ENCODE measurements around the gene PDE4B.
"Not testable (repeated sequence)": the region's sequence is repeated elsewhere in the genome, so short reads cannot be mapped to it uniquely, and the experiment has no call there.

Gene PDE4B

DNA sequence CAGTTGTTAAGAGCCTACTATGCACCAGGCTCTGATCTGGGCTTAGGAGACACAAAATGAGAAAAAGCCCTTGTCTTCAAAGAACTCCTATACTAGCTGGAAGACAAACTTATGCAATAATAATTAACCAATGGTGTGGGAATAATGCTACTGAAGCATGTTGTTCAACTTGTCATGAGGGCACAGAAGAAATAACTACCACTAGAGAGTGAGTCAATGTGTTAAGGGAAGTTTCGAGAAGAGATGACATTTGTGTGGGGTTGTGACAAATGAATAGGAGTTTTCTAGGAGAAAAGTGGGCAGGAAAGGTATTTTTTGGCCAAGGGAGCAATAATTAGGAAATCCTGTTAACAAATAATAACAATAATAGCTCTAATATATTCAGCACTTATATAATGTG, 205.0 kb downstream of the PDE4B start:
- no peak for DNase-seq

DNA sequence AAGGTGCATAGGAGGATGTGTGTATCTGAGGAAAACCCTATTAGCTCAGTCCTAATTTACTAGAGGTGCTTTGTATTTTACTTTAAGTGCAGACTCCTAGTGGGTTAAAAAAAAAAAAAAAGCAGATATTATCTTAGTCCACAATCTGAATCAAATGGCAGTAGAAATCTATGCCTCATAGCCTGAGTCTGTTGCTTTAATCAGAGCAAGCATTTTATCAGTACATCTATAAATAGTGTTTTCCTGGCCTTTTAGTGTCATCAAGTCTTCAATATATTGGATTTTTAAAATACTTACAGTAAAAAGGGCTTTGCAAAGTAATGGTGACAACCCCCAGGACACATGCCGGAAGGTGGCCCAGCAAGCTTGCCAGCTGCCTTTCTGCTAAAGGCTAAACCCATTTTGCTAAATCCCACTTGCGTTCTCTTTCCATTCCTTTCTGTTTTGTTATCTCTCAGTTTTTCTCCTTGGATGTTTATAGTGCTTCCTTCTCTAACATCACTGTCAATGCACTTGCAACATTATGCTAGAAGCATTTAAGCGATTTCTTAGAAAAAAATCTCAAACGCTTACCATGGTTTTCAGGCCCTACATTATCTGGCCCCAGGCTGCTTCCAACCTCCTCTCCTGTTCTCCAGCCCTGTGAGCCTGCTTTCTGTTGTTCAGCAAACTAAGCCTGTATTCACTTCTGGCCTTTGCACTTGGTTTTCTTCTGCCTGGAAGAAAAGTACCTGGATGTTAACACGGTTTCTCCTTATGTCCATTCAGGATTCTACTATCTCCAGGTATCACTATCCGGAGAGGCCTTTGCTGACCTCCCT, 206.3 kb downstream of the PDE4B start:
- DNase-seq: no peak

DNA sequence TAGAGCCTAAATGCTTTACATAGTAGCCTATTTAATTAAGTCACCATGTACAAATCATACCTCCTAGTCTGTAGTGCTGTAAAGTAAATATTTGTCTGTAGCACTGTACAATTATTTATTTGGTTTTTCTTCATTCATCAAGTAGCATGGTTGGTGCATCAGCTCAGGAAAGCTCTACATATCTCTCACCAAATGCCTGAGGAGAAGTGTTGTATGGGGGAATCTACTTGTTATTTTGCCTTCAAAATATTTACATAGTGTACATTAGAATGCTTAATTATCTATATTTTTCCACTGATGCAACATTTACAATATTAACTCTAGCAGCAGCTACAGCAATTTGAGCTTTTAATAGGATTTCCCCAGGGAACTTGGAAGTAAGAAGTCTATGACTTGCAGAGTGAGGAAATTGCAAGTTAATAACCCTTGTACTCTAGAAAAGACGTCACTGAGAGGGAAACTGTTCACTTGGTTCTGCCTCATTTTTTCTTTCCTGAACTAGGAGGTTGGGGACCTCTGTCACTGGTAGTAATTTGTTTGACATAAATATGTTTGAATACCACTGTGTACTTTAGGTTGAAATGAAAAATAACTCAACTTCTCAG, 207.4 kb downstream of the PDE4B start:
- no peak for DNase-seq

DNA sequence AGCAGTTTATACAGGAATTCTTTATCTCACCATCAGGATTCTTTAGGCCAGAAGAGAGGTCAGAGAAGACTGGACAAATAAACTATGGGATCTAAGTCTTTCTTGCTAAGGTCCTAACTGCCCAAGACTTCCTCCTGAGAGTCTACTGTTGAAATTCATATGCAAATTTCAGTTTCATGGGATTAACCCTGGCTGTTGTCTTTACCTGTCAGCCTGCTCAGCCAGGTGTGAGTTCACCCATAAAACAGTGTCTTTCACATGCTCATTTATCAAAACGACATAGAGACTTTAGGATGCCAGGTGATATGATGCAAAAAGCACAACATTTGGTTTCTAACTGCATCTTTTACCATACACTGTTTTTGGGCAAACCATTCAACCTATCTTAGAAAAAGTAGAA, 211.0 kb downstream of the PDE4B start:
- no peak for DNase-seq

DNA sequence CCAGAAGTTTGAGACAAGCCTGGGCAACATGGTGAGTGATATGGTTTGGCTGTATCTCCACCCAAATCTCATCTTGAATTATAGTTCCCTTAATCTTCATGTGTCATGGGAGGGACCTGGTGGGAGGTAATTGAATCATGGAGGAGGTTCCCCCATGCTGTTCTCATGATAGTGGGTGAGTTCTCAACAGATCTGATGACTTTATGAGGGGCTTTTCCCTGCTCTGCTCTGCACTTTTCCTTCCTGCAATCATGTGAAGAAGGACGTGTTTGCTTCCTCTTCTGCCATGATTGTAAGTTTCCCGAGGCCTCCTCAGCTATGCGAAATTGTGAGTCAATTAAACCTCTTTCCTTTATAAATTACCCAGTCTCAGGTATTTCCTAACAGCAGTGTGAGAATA, 213.8 kb downstream of the PDE4B start:
- DNase-seq: not testable (repeated sequence)

DNA sequence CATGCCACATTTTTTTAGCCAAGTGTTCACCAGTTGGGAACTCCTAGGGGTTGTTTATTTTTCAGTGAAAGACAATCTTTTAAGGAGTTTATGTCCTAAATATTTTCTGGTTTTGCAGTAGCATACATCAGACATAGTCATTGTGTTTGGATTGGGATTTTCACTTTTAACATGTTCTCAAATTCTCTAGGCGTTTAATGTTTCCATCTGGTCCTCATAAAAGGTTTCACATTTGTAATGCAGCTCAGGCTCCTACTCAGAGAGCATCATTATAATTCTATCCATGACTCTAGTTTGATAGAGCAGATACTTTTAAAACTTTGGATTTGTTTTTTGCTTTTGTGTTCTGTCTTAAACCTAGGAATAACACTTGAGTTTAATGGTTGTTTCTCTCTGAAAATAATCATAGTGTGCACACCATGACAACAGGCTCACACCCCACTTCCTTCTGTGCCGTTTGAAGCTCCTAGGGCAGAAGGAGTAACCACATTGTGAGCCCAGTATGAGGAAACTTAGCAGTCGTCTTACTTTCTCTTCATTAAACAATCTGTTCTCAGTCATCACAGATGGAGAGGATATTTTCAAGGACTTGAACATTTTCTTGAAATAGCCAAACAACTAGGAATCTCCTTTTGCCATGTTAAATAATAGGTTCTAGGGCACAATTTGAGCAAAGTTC, 219.6 kb downstream of the PDE4B start:
- no peak for DNase-seq

DNA sequence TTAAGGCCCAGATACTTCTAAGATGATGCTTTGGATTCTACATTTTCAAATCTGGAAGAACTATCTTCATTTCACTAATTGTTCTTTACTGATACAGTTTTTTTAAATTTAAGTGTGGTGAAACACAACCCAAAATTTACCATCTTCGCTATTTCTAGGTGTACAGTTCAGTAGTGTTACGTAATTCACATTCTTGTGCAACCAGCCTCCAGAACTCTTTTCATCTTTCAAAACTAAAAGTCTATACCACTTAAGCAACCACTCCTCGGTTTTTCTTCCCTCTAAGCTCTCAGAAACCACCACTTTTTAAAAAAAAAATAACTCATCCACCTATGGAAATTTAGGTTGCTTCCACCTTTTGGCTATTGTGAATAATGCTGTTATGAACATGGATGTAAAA, 220.7 kb downstream of the PDE4B start:
- no peak for DNase-seq

DNA sequence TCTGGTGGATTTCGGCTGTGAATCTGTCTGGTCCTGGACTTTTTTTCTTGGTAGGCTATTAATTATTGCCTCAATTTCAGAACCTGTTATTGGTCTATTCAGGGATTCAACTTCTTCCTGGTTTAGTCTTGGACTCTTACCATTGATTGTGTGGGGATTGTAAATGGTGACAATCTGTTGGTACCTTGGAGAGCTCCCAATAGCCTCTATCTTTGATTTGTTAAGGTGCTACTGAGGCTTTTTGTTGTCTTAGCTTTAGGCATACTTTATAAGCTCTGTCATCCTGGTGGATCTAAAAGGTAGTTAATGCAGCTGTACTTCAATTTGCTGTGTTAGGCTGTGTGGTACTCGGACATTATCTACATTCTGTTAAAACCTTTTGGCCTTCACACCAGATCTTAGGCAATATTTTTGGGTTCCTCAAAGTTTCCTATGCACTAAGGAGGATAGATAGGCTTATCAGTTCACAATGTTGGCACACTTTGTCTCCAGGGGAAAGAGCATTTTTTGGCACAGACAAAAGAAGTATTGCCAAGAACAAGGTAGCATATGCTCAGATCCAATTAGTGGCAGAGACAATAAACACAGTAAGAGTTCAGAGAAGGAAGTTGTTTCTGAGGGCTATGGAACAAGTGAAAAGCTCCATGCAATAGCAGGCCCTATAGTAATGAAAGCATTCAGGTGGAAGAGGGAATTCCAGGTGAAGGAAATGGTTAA, 230.4 kb downstream of the PDE4B start:
- DNase-seq: no peak

DNA sequence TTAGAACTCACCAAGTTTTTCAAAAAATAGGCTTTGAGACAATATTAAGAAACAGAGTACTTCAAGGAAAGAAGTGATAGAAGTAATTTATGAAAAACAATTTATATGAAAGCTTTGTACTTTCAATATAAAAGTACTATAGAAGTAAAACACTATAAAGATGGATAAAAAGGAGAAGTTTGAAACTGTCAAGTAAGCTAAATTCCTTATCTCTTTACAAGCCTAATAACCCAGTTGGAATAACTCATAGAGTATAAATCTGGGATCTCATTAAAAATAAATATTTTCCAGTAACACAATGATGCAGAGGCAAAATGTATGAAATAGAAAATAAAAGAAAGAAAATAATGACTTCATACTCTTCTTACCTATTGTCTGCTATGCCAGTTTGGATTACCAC, 232.5 kb downstream of the PDE4B start:
- DNase-seq: no peak

DNA sequence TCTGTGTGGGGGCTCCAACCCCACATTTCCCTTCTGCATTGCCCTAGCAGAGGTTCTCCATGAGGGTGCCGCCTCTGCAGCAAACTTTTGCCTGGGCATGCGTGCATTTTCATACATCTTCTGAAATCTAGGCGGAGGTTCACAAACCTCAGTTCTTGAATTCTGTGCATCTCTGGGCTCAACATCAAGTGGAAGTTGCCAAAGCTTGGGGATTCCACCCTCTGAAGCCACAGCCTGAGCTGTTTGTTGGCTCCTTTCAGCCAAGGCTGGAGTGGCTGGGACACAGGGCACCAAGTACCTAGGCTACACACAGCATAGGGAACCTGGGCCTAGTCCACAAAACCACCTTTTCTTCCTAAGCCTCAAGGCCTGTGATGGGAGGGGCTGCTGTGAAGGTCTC, 235.3 kb downstream of the PDE4B start:
- DNase-seq: no peak

DNA sequence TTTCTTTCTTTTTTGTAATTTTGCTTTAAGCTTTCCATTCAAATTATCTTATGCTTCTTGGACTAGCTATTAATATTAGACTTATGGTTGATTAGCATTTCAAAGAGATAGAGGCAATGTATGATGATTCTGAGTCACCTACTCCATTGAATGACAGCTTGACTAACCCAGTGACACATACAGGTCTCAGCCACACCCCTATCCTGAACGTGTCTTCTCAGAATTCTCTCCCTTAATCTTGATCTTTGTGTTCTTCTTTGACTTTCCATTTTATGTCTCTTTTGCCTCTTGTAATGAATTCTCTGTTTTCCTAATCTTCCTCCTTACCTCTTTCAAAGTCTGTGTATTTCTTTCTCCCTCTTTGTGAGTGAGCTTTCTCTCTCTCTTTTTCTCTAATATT, 241.1 kb downstream of the PDE4B start:
- DNase-seq: no peak

DNA sequence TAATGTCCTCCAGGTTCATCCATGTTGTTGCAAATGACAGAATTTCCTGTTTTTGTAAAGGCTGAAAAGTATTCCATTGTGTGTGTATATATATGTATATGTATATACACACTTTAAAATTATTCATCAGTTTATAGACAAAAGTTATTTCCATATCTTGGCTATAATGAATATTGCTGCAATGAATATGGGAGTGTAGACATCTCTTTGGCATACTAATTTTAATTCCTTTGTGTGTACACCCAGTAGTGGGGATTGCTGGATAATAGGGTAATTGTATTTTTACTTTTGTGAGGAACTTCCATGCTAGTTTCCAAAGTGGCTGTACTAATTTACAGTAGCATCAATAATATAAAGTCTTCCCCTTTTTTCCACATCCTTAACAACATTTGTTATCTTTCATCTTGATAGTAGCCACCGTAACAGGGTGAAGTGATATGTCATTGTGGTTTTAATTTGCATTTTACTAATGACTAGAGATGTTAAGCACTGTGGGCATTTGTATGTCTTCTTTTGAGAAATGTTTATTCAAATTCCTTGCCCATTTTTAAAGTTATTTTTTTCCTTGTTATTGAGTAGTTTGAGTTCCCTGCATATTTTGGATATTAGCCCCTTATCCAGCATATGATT, 243.0 kb downstream of the PDE4B start:
- DNase-seq: no peak

DNA sequence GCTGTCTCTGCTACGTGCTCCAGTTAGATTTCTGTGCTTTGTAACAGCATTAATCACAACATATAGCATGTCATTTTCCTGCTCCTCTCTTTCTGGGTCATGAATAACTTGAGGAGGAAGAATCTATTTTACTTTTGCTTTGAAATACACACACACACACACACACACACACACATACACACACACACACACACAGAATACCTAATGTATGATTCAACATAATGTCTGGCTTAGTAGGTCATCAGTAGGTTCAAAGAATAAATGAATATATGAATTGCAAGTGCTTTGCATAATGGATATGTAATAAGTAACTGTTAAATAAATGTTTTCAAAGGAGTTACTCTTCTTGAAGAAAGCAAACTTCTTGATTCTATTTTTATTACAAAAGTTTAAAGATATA, 249.0 kb downstream of the PDE4B start:
- no peak for DNase-seq

DNA sequence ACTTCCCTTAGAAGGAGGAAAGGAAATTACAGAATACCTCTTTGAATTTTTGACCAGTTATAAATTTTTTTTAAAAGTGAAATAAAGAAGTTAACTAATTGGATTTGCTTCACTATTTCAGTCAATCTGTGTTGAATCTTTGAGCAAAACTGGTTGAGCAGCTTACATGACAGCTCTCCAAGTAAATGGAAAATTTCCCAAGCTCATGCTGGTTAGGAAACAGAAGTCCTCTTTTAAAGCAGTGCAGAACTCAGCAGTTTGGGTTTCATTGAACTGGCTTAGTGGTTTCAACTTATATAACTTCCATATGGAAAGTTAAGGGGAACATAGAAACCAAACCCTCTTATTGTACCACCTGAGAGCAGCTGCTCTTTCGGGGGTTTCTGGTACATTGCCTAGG, 250.5 kb downstream of the PDE4B start:
- no peak for DNase-seq

DNA sequence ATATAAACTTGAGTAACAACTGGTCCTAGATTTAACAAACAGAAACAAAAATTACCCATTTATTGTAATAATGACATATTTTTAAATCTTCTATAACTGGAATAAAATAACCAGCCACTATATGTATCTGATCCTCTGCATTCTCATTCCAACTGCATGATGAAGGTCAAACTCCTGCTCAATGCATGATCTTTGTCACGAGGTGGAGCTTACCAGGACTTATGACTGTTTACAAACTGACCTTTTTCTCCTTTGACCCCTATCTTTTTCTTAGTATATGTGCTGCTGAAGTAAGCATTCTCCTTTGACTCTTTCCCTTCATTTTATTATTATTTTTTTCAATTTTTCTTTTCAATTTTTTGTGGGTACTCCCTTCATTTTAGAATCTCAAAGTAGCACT, 252.2 kb downstream of the PDE4B start:
- no peak for DNase-seq

DNA sequence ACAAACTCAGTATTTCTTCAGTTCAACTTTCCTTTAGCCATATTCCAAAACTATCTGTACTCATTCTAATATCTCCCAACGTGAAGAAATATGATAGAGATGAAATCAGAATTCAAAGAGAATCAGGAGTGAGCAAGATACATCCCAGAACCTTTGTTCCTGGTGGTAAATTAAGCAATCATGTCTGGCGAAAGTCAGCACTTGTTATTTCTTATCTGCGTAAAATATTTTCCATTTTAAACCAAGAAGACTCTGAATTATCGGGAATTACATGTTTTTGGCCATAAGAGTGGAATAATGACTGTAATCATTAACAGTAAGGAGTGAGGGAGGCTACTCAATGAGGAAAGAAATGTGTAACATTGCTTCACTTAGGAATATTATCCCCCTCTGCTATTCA, 253.7 kb downstream of the PDE4B start:
- DNase-seq: no peak

DNA sequence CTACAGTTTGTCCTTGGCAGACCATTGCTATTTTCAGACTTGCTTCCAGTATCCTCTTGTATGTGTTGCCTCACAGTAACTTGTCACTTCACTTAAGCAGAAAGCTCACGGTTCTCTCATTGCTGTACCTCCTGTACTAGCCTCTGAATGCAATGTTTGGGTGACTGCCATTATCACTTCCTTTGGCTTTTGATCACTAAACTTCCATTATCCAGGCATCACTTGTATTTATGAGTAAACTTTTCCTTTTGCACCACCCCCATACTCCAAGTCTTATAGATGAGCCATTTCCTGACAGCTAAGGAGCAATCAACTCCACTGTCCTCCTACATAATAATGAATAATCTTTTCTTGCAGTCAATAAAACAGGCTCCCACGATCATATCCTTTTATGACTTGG, 255.3 kb downstream of the PDE4B start:
- DNase-seq: no peak

DNA sequence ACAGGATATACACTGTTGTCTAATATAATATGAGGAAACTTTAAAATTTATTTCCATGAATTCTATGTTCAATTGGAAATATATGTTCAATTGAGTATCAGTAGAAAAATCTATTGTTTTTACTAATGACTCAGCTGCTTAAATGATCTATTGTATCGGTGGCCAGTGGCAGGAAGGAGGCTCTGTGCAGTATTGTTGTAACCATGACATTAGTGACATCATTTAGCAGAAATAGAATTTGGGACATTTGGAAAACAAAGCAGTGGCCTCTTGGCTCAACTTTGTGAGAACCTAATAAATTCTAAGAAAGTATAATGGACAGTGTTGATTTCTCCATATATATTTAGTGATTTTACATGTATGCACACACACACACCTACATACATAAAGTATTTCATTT, 257.4 kb downstream of the PDE4B start:
- DNase-seq: no peak

DNA sequence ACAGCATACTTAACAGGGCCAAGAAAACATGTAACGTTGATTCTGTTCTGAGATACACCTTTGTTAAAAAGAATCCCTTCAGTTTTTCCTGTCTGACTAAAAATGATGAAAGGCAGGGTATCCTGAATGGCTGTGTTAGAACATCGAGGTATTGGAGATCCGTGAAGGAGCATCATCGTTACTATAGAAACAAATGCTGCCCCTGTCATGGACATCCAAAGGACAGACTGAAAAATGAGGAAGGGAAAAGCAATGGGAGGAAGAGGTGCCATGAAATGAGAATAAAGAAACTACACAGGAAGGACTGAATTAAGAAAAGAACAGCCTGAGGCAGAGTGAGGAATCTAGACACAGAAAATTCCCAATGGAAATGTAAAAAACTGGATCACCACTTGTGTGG, 257.9 kb downstream of the PDE4B start:
- no peak for DNase-seq

DNA sequence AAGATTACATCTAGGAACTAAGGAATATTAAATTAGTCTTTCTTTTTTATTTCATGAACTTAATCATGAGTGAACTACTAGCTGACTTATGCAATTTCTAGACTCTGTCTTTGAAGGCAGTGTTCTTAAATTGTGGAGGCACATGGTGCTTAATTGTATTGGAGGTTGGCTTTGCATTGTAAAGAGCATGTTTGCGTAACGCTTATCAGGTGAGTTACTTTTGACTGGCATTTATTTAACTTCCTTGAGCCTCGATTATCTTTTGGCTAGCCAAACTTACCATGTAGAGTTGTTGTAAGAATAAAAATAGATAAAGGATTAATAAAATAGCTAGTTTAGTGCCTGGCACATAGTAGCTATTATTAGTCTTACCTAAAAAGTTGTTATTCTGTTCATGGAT, 262.4 kb downstream of the PDE4B start:
- no peak for DNase-seq

DNA sequence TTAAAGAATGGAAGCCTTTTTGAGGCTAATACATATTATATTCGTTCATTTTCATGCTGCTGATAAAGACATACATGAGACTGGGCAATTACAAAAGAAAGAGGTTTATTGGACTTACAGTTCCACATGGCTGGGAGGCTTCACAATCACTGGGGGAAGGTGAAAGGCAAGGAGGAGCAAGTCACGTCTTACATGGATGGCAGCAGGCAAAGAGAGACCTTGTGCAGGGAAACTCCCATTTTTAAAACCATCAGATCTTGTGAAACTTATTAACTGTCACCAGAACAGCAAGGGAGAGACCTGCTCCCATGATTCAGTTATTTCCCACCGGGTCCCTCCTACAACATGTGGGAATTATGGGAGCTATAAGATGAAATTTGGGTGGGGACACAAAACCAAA, 264.8 kb downstream of the PDE4B start:
- not testable (repeated sequence) for DNase-seq

DNA sequence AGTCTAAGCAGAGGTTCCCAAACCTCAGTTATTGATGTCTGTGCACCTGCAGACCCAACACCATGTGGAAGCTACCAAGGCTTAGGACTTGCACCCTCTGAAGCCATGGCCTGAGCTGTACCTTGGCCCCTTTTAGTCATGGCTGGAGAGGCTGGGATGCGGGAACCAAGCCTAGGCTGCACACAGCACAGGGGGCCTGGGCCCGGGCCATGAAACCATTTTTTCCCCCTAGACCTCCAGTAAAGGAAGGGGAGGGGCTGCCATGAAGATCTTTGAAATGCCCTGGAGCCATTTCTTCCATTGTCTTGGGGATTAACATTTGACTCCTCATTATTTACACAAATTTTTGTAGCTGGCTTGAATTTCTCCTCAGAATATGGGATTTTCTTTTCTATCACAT, 265.9 kb downstream of the PDE4B start:
- no peak for DNase-seq

DNA sequence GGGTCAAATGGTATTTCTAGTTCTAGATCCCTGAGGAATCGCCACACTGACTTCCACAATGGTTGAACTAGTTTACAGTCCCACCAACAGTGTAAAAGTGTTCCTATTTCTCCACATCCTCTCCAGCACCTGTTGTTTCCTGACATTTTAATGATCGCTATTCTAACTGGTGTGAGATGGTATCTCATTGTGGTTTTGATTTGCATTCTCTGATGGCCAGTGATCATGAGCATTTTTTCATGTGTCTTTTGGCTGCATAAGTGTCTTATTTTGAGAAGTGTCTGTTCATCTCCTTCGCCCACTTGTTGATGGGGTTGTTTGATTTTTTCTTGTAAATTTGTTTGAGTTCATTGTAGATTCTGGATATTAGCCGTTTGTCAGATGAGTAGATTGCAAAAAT, 274.5 kb downstream of the PDE4B start:
- DNase-seq: not testable (repeated sequence)
